HG02798 (cell line): ENCODE data around the gene CFAP100.

Experiments used
- ATAC-seq: cut with Tn5 transposase; IDR thresholded peaks from one replicate; pipeline ENCODE4 v1.9.1; 2021; ENCODE audit warnings: mild to moderate bottlenecking; ENCODE audit not compliant: unreplicated experiment, poor library complexity

Gene CFAP100

DNA sequence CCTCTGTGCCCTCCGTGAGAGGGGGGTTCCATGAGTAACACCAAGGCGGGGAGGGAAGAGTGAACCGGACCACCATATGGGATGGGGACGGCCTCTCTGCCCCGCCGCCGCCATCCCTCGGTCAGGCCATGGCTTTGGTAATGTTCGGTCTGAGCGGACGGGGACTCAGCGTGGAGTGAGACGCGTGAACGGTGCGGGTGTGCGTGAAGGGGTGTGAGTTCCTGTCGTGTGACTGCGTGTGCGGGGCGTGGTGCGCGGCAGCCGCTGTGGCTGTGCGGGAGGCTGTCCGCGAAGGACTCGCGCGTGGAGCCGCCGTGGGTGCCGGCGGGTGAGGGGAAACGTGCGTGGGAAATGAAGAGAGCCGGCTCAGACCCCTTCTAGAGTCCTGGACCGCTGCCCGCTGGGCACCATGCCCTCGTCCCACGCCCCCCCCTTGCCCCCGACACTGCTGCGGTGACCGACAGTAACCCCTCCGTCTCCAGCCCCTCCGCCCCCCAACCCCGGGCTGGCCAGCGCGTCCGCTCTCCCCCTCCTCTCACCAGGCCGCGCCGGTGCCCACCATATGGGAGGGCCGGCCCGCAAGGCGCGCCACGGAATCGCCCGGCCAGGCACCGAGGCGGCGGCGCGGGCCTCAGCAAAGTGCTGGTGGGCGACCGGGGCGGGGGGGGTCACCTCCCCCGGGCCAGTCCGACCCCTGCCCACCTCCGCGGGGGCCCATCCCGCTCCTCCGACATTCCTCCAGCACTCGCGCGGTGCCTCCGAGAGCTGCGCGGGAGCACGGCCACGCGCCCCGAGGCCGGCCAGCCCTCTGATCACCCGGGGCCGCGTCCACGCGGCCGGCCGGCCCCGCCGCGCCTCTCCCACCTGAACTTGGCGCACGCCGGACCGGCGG, 38.1 kb upstream of the CFAP100 start:
- ATAC-seq: no peak

DNA sequence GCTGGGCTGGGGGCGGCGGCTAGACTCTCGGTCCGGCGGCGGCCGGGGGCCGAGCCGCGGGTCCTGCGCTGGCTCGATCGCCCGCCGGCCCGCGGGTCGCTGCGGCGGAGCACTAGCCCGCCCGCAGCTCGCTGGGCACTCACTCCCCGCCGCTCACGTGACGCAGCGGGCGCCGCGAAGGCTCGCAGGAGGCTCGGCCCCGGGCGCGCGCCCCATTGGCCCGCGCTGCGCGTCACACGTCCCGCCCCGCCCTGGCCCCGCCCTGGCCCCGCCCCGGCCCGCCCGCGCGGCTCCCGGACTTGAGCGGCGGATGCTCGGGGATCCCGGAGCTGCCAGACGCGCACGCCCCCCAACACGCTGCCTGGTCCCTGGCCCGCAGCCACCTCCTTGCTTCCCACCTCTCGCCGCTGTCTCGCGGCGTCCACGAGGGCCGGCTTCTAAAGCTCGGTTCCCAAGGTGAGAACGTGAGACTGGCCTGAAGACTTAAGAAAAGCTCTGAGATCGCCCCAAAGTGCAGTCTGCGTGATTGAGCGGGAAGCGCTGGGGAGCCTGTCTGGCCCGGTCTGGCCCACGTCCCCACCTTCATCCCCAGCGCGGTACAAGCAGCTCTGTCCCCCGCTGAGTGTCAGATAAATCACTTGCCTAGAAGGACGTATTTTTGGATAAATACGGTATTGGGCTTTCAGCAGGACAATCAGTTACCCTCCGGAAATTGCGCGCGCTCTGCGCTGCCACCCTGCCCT, 37.2 kb upstream of the CFAP100 start, which contains the start of gene KLF15:
Gene KLF15, minus strand, starts transcription at position 114 of the 743 bp plus-strand sequence. CDS start 4,486 bp downstream, outside the sequence.
- ATAC-seq: peak; percentile 90

DNA sequence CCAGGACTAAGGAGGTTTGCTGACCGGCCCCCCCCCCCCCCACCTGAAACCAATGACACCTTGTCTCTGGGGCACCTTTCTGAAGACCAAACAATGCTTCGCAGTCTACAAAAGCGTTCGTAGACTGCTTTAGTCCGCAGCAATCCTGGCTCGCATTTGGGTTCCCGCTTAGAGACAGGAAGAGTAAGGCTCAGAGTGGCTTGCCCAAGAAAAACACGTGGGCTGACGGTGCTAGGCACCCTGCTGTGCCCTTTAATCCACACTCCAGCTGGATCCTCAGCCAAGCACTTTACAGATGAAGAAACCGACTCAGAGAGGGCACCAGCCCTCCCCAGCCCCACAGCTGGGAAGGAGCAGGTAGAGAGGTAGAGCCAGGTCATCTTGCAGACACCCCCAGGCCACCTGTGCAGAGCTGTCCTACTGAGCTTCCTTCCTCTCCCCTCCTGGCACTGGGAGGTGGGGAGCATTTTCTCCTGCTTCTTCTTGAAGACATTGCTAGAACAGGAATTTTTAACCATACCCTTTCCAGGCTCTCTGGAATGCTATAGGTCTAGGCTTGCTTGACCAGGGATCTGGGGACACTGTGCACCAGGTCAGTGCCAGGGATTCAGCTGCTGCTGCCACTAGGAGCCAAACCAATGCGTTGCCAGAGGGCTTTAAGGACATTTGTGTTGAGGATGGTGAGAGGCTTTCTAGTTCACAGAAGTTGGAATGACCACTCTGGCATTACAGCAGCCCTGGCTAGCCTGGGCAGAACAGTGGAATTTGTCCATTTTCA, 36.5 kb upstream of the CFAP100 start:
- no peak for ATAC-seq

DNA sequence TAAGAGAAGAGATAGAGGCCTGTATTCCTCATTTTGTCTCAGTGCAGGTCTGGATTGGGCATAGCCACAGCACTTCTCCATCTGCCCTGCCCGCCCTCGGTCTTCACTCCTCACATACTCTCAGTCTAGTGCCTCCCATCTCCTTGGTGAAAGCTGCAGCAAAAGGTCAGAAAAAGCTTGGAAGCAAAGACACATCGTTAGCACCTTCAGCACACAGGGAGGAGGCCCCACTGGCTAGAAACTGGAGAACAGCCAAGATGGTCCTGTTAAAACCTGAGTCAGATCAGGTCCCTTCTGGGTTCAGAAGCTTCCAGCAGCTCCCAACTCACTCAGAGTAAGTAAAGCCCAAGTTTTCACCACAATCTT, 35.9 kb upstream of the CFAP100 start:
- no peak for ATAC-seq

DNA sequence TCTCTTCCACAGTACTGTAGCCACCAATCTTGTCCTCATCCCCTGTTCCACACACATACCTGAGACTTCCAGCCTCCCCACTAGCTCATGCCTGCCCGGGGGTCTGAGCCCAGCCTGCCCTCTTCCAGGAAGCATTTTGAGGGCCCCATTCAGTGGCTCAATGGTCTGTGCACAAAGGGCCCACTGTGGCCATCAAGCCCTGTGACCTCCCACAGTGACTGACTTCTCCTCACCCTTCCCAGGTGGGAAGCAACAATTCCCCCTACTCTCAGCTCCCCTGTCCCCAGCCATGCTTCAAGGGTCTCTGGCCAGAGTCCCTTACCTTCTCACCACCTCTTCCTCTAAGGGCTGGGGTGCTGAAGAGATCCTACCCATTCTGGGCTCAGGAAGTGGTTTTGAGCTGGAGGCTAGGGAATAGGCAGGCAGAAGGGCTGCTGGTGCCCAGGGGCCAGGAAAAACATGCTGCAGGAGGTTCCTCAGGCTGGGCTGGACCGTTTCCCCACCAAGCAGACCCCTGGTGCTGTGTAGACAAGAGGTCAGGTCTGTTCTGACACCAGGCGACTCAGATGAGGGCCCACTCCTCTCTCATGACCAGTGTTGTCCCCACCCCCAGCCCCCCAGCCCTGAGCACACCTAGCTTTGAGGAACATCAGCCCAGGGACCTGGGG, 34.5 kb upstream of the CFAP100 start:
- ATAC-seq: no peak

DNA sequence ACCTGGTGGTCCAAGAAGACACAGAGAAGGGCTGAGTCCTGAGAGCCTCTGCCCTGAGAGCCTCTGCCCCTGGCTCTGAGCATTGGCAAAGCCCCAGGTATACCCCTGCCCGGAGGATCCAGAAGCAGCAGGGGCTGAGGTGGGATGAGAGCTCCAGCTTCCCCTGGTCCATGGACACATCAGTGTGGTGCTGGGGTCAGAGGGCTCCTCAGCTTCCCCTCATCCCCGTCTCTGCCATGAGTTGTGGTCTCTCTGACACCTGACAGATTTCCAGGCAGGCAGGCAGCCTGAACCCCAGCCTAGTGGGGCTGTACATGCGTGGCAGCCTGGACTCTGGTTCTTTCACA, 34.0 kb upstream of the CFAP100 start:
- ATAC-seq: no peak

DNA sequence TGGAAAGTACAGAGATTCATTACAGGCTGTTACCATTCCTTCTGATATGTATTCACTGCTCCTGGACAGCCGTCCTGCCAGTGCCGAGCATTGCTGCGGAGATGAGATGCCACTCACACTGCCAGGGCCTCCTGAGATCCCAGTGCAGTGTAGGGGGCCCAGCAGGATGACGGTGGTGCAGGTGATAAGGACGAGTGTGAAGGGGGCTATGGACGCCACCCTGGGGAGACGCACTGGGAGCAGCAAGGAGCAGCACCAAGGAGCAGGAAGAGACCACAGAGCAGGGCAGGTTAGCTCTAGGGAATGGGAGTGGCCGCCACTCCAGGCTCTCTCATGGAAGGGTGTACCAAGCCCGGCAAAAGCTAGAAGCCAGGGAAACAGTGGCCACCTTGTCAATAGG, 33.5 kb upstream of the CFAP100 start:
- ATAC-seq: no peak

DNA sequence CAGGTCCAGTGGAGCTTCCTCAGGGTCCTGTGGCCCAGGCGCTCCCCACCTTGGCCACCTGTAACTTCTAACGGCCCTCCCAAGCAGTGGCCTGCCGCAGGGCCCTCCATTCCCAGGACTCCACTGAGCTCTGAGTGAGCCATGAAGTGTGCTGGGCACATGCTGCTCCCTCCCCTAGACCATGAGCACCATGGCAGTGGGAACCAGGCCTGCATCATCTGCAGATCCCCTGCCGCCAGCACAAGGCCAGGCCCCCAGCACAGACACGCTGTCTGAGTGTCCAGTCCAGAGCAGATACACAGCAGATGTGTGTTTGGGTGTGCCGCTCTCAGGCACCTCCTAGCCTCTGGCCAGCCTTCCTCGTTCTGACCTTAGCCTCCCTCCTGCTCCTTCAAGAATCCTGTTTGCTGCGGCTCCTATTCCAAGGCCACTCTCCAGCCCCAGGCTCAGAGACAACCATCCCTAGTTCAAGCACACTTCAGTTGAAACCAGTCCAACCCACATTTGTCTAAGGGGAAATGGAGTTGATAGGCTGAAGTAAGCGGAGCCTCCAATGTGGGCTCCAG, 30.5 kb upstream of the CFAP100 start:
- ATAC-seq: no peak

DNA sequence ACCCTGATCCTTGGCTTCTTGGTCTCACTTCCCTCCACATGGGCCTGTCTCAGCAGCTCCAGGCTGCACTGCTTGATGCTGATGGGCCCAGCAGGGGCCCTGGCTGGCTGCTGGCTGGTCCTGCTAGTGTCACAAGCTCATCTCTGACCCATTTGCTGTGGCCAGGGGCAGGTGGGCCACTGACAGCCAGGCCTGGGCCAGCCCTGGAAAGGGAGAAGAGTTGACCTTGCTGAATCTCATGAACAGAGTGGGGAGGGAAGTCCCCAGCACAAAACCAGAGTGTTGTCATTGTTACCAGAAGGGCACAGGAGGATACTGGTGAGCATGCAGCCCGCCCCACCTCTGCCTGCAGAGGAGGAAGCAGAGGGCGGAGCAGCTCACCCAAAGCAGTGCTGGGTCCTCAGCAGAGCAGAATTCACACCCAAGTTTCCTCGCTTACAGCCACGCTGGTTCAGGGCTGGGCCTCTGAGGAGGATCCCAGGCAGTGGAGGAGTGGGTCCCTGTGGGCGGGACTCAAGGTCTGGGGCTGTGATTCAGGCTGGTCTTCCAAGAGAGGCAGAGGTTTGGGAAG, 29.9 kb upstream of the CFAP100 start:
- no peak for ATAC-seq

DNA sequence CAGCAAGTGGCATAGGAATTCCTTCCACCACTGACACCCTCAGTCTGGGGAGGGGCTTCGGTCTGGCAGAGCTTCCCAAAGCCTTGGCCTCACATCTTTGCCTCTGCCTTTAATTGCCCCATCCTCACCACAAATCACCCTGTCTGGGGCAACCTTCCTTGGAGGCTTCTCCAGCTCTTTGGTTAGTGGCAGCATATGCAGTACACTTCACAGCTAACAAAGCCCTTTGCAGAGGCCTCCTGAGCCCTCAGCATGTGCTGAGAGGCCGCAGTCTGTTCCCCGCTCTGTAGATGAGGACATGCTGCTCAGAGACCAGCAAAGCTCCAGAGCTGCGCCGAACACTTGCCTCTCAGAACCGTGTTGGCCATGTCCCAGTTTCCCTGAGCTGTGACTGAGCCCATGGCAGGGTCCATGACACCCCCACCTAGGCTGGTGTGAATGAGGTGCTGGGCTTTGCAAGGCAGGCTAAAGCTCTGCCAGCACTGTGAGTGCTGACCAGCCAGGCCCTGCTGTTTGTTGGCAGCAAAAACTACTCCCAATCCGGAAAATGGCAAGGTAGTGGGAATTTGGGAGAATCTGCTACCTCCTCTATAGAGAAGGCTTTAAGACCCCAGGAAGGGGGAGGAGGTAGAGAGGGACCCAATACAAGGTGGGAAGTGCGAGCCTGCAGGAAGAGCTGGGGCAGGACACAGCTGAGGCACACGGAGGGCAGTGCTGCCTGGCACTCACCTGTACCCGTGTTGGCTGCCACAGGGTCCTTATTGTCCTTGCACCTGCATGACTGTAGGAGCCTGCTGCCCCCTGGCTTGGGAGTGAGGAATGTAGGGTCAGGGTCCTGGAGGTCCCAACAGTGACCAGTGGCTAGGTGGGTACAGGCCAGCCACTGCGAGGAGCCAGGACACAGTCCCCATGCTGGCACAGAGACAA, 29.1 kb upstream of the CFAP100 start:
- no peak for ATAC-seq

DNA sequence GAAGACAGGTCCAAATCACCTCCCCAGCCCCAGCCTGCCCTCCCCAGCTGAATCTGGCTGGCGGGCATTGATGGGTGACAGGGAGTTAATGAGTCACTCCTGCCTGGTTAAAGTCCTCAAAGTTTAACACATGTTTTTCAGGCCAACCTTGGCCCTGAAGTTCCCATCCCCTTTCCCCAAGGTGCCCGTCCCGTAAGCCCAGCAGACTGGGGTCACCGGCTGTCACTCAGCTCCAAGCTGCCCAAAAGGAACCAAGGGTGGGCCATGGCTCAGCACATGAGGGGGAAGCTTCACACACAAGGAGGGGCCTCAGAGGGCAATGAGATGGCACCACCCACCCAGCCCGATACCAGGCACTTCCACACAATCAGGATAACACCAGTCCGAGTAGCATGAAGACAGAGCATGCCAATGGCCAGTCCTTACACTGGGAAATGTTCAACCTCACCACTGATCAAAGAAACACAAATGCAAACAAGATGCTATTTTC, 27.3 kb upstream of the CFAP100 start:
- ATAC-seq: no peak

DNA sequence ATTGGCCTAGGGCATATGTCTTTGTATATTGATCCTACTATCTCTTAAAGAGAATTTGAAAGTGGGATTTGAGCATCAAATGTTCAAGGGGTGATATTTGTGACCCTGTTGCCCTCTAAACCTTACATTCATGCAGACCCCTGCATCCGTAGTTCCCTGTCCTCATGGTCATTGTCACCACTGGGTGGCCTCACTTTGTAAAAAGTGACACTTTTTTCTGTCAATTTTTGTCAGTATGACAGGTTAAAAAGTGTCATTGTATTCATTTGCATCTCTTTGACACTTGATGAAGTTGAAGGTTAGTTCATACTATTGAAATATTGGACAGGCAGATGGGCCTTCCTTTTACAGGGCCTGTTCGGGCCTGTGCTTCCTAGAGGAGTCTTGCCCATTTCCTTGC, 25.2 kb upstream of the CFAP100 start:
- ATAC-seq: no peak

DNA sequence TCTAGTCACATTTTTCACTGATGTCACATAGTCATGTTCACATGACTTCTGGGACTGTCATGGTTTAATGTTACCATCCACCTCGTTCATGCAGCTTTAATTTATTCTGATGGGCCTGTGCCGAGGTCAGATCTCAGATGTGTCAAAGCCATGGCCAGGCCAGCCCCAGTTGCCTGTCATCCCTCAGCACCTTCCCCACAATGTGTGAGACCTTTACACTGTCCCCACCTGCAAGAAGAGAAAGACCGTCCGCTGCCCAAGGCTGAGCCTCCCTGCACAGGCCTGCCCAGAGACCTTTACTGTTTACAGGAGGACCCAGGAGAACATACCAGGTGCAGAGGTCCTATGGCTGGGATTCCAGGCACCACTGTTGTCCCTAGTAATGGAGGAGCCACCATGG, 24.7 kb upstream of the CFAP100 start:
- ATAC-seq: no peak

DNA sequence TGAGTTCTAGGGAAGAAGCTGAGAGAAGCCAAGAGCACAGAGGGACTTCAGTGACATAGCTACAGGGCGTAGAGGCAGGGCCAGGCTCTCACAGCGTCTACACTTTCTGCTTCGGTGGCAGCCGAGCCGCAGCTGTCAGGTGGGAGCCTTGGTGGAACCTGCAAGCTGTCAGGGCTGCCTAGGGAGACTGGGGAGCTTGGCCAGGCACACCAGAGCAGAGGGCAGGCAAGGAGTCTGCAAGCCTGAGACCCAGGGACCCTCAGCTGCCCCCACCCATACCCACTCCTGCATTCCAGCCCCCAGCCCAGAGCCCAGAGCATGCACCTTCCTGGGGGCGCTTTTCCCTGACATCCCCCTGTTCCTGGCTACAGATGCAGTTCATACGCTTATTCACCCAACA, 24.1 kb upstream of the CFAP100 start:
- ATAC-seq: no peak

DNA sequence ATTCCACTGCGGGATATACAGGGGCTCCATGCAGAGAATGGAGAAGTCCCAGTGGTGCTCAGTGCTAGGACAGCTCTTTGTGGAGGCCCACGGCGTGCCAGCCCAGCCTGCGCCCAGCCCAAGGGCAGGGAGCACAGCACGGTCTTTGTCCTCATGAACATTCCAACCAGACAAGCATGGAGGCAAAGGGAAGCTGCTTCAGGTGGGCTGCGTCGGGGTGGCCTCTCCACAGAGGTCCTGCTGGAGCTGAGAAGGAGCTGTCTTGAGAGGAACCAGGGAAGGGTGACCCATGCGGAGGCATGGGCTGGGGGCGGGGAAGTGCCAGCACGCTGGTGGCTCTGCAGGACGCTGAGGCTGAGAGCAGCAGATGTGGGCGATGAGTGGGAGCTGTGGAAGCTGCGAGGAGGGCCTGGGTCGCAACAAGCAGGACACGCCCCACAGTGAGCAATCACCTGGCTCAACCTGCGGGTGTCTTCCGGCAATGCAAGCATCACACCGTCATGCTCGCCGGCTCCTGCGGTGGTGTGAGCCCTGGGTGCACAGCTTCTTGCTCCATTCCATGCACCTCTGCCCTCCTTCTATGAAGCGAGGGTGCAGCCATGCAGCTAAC, 23.5 kb upstream of the CFAP100 start:
- ATAC-seq: no peak

DNA sequence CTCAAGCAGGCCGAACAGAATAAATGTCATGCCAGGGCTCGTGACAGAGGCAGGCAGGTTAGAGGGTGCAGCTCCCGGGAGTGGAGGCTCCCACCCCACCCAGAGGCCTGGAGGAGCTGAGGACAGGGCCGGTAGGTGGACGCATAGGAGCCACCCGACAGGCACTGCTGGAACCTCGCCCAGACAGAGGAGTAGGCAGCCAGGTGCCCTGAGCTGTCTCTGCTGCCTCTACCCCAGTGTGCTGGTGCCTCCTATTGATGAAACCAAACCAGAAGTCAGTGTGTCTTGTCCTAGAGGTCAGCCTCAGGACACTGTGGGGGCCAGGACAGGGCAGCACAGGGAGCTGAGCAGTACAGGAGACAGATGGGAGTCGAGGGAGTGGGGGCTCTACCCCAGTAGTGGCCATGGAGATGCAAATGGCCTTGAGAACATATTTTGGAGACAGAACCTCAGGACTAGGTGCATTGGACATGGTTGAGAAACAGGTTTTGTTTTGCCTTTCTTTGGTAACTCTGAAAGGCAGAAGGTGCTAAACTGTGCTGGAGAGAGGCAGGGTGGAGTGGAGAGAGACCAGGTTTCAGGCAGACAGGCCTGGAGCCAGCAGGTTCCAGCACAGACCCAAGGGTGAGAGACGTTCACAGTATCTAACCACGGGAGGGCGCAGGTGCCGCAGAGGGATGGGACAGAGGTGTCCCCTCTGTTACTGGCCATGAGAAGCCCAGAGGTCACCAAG, 22.1 kb upstream of the CFAP100 start:
- ATAC-seq: no peak

DNA sequence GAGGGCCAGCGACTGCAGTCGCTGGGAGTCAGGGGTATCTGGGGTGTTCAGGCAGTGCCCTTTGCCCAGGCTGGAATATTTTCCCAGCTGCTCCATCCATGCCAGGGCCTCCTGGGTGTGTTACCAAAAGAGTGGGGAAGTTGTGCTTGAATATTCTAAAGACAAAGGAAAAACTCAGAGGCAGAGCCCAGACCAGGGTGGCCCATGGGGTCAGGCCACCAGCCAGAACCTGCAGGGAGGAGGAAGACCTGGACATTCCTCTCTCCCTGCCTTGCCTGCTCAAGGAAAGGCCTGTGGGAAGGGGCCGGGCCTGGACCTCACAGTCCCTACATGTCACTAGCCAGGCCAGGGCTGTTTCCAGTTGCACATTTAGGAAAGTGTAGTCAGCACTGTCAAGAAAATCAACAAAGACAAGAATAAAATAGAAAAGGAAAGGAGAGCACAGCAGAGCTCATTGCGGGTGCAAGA, 21.5 kb upstream of the CFAP100 start:
- ATAC-seq: no peak
